ENCODE results near the gene HMX2.

GRCh38 chr10:123142701-123143161 lies 5.2 kb upstream of the HMX2 start:
- TF ChIP-seq CTCF (IDR thresholded peaks at IDR 0.05) (no peak), POLR2A (IDR thresholded peaks at IDR 0.05) (no peak), EP300 (IDR thresholded peaks at IDR 0.05) (no peak)

Measured in stomach (tissue), 4 donors.